ENCODE results near the gene NEK3.

NEK3 gene

DNA sequence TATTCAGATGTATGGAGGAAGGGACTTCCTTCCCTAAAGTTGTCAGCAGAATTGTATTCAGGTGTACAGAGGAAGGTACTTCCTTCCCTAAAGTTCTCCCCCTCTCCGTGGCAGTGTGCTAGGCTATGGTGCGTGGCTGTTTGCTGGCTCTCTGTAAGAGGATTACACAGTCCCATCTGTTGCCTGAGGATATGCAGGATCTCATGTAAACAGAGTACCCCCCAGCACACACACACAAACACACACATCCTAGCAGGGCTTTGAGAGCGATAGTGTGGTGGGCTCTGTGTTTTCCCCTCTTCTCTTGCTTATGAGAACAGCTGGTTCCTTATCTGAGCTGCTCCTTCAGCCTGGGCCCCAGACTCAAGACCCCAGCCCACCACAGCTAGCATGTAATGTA, 40.8 kb downstream of the NEK3 start:
- H3K36me3 Mint-ChIP-seq (ENCODE audit: low read depth) = no peaks in the 10 kb centered on the region
- H3K27me3 Mint-ChIP-seq (ENCODE audit: low read depth) = peaks cover 4% of the 10 kb centered on the region
- H3K9me3 Mint-ChIP-seq = no peaks in the 10 kb centered on the region
- H3K4me3 Mint-ChIP-seq = no peak overlapping the region
- no peaks in the 10 kb centered on the region for H3K4me1 Mint-ChIP-seq
- no peak overlapping the region for H3K27ac Mint-ChIP-seq
- TF ChIP-seq, protein P1, sequence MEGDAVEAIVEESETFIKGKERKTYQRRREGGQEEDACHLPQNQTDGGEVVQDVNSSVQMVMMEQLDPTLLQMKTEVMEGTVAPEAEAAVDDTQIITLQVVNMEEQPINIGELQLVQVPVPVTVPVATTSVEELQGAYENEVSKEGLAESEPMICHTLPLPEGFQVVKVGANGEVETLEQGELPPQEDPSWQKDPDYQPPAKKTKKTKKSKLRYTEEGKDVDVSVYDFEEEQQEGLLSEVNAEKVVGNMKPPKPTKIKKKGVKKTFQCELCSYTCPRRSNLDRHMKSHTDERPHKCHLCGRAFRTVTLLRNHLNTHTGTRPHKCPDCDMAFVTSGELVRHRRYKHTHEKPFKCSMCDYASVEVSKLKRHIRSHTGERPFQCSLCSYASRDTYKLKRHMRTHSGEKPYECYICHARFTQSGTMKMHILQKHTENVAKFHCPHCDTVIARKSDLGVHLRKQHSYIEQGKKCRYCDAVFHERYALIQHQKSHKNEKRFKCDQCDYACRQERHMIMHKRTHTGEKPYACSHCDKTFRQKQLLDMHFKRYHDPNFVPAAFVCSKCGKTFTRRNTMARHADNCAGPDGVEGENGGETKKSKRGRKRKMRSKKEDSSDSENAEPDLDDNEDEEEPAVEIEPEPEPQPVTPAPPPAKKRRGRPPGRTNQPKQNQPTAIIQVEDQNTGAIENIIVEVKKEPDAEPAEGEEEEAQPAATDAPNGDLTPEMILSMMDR (IDR thresholded peaks at IDR 0.05; ENCODE audit: unreplicated experiment in 3 of 3) = no peak

DNA sequence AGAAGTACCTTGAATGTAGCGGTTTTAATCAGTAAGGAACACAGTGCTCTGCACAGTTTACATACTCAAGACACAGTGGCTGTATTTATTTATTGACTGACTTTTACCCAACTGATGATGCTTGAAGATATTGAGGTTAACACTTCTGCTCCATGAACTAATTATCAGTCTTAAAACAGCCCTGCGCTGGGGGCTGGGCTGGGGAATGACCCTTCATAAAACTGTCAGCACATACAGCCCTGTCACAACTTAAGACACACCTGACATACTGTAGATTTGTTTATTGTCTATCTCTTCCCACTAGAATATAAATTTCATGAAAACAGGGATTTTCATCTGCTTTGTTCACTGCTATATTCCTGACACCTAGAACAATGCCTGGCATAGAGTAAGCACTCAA, 41.3 kb downstream of the NEK3 start:
- TF ChIP-seq, protein P1 (IDR thresholded peaks at IDR 0.05; ENCODE audit: unreplicated experiment in 3 of 3) = no peak
- no peak overlapping the region for H3K4me3 Mint-ChIP-seq
- H3K27ac Mint-ChIP-seq = no peak overlapping the region
- no peaks in the 10 kb centered on the region for H3K9me3 Mint-ChIP-seq
- H3K36me3 Mint-ChIP-seq (ENCODE audit: low read depth) = no peaks in the 10 kb centered on the region
- H3K4me1 Mint-ChIP-seq = no peaks in the 10 kb centered on the region
- H3K27me3 Mint-ChIP-seq (ENCODE audit: low read depth) = peaks cover 3% of the 10 kb centered on the region

DNA sequence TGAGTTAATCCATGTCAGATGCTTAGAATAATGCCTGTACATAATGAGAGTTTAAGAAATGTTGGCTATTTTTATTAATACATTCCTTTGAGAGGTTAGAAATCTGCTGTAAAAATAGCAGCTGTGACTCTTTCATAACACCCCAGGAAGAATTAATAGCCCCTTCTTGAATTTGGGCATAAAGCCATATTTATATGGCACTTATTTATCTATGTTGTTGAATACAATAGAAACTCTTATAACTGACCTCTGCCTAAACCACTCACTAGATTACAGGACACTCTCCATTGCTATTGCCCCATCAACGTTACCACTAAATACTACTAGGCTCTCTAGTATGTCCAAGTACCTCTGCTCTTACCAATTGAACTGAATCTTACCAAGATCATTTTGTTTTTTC, 46.8 kb downstream of the NEK3 start:
- TF ChIP-seq, protein P1 (IDR thresholded peaks at IDR 0.05; ENCODE audit: unreplicated experiment in 3 of 3) = no peak
- H3K9me3 Mint-ChIP-seq = no peaks in the 10 kb centered on the region
- no peak overlapping the region for H3K27ac Mint-ChIP-seq
- H3K36me3 Mint-ChIP-seq (ENCODE audit: low read depth) = peaks cover 4% of the 10 kb centered on the region
- no peaks in the 10 kb centered on the region for H3K27me3 Mint-ChIP-seq (ENCODE audit: low read depth)
- H3K4me3 Mint-ChIP-seq = no peak overlapping the region
- H3K4me1 Mint-ChIP-seq = no peaks in the 10 kb centered on the region

DNA sequence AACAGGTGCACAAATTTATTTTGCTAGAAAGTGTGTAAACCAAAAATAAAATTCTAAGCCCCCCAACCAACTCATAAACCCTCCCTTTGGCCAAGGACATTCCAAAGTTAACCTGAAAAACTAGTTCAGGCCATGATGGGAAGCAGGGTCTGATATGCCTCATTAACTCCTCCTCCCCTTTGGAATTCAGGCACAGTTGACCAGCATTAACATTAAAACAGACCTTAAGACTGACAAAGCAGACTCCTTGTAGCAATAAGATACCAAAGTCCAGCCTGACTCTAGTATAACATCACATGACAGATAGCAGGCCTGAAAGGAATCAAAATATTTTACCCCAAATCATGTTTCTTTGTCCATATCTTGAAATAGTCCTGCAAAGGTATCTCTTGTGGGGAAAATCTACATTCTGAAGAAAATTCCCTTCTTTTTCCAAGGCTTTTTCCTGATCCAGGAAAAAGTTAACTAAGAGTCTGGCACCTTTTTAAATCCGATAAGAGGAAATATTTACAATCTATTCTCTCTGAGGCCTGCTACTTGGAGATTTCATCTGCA, 50.2 kb downstream of the NEK3 start:
- Mint-ChIP-seq H3K4me1 (no peaks in the 10 kb centered on the region), H3K4me3 (peak overlapping the region in 1 of 3 experiments; percentile 16), H3K27ac (peak overlapping the region; percentile 72 to 98 (median 73)), H3K36me3 (ENCODE audit: low read depth) (peaks cover 4% of the 10 kb centered on the region), H3K27me3 (ENCODE audit: low read depth) (no peaks in the 10 kb centered on the region), H3K9me3 (no peaks in the 10 kb centered on the region)
- TF ChIP-seq, protein P1 (IDR thresholded peaks at IDR 0.05; ENCODE audit: unreplicated experiment in 3 of 3) = no peak

DNA sequence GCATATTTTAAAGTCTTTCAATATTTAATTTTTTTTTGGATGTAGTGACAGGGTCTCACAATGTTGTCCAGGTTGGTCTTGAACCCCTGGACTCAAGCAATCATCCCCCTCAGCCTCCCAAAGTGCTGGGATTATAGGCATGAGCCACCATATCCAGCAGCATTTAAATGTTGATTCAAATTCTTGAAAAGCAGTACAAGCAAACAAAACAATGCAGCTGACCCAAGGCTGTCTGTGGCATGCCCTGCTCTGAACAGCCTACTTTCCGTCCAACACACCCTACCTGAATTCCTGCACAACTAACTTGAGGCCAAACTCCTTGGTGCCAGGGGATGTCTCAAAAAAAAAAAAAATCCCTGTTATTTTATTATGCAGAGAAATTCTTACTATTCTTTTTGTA, 53.6 kb downstream of the NEK3 start:
- Mint-ChIP-seq H3K27ac (no peak overlapping the region), H3K27me3 (ENCODE audit: low read depth) (no peaks in the 10 kb centered on the region), H3K4me3 (no peak overlapping the region), H3K36me3 (ENCODE audit: low read depth) (peaks cover 4% of the 10 kb centered on the region), H3K4me1 (no peaks in the 10 kb centered on the region), H3K9me3 (no peaks in the 10 kb centered on the region)
- TF ChIP-seq, protein P1 (IDR thresholded peaks at IDR 0.05; ENCODE audit: unreplicated experiment in 3 of 3) = no peak

DNA sequence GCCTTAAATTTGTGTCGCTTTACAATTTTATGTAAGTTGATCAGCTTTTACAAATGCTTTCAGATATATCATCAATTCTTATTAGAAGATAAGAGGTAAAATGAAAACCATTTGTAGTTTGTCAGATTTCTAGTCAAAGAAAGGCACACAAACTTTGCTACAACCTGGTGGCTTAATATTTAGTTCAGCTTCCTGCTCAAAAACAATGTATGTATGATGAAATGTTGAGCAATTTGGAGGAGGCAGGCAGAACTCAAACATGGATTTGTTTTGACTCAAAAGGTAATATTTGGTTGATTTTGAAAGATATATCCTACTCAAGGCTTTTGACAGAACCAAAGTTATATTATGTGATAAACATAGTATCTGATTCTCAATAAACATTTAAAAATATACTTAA, 54.8 kb downstream of the NEK3 start:
- Mint-ChIP-seq H3K27ac (no peak overlapping the region), H3K36me3 (ENCODE audit: low read depth) (peaks cover 4% of the 10 kb centered on the region), H3K27me3 (ENCODE audit: low read depth) (no peaks in the 10 kb centered on the region), H3K9me3 (no peaks in the 10 kb centered on the region), H3K4me1 (no peaks in the 10 kb centered on the region), H3K4me3 (no peak overlapping the region)
- TF ChIP-seq, protein P1 (IDR thresholded peaks at IDR 0.05; ENCODE audit: unreplicated experiment in 3 of 3) = no peak
